H1 (cell line): ENCODE data around the gene KNCN. TPM values are rescaled to one million over a fixed set of nuclear protein-coding genes. Genes with fewer than 3 reads are reported as not detected.

Experiments
- BCL11A ChIP-seq, 2 experiments: IDR thresholded peaks; one replicate each; pipeline ENCODE4 v1.6.1; 2011; ENCODE audit warnings: low read depth in 2 of 2, low read length in 2 of 2, mild to moderate bottlenecking in 2 of 2
- CTBP2 ChIP-seq: IDR thresholded peaks from 2 replicates; pipeline ENCODE4 v1.7.0; 2011; ENCODE audit warnings: borderline replicate concordance, mild to moderate bottlenecking, moderate library complexity, mixed read lengths, low read length; ENCODE audit not compliant: insufficient read depth, insufficient read length
- RAD21 ChIP-seq, 2 experiments: IDR thresholded peaks in 1 of 2; conservative IDR thresholded peaks in 1 of 2; 2 replicates each; pipeline ENCODE4 v1.6.1; 2011; ENCODE audit warnings: low read depth in 2 of 2, low read length in 2 of 2, improper control_type of control experiment in 1 of 2, inconsistent platforms in 1 of 2, mild to moderate bottlenecking in 1 of 2, moderate library complexity in 1 of 2
- RBBP5 ChIP-seq: IDR thresholded peaks from 2 replicates; pipeline ENCODE4 v1.7.1; 2012; ENCODE audit warnings: low read depth, mild to moderate bottlenecking, inconsistent platforms, low read length, moderate library complexity, borderline replicate concordance
- SP1 ChIP-seq: IDR thresholded peaks from 2 replicates; pipeline ENCODE4 v1.6.1; 2011; ENCODE audit warnings: low read depth, low read length
- TAF1 ChIP-seq: IDR thresholded peaks from 2 replicates; pipeline ENCODE4 v1.6.1; 2011; ENCODE audit warnings: mild to moderate bottlenecking, low read depth, low read length
- polyA plus RNA-seq, 7 experiments: library from polyadenylated mRNA; depleted of rRNA in 3 of 7; stranded (reverse) in 5 of 7; unstranded in 2 of 7; fragments of >200 nt in 5 of 7; fragments of 200-250 nt in 2 of 7; gene quantifications; 1 replicate in 5 of 7; 2 replicates in 1 of 7; 4 replicates in 1 of 7; pipeline versions ENCODE4 v1.2.1 to v1.2.3, GENCODE V29; 2011 to 2013; ENCODE audit warnings: missing spikeins in 2 of 7, mixed read lengths in 2 of 7
- total RNA-seq: library from RNA; stranded (reverse); fragmentation: NEBNext Ultra II Directional; extraction: Animal tissue kit (Norgen Biotek cat#: 25700); gene quantifications from 2 replicates; pipeline ENCODE4 v1.2.1, GENCODE V29; 2021

The KNCN gene
- total and polyA plus RNA-seq, 2 of the 8 experiments (the other 6 are each of a cell fraction or from before 2014, with no cell fraction given), result not detected

DNA sequence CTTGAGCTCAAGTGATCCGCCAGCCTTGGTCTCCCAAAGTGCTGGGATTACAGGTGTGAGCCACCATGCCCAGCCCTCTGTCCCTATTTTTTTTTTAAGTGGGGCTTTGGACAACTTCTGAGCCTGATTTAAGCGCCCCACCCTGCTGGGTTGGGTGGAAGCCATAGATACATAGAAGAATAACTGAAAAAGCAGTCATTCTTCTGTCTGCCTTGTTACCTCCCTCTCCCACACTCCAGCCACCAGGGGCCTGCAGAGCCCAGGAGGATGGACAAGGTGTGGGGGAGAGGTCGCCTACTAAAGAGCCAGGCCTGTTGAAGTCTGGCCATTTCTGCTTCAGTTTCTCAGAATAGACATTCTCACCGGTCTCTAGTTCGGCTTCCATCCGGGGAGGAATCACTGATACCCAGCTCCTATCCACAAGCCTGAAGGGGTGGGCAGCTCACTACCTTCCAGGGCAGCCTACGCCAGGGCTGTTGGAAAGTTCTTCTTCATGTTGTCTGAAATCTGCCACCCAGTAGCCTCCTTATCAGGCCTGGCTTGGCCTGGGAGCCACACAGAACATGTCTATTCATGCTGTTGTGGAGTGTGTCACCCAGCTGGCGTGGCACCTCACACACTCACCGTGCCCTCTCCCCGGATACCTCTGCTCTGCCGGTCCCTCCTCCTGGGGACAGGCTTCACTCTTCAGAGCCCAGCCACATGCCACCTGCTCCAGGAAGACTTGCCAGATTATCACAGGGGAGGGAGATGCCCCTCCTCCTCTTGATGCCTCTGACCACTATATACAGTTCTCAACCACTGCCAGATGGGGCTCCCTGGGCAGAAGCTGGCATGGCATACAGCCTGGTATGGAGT is 27.7 kb downstream of the KNCN start (continued):
- no peak for TF ChIP-seq RAD21 (IDR thresholded peaks at IDR 0.05 in 1 of 2, conservative IDR thresholded peaks at IDR 0.05 in 1 of 2; ENCODE audit: low read depth in 2 of 2, low read length in 2 of 2)
- TF ChIP-seq RBBP5, result no peak
- TF ChIP-seq SP1, result no peak
- TF ChIP-seq BCL11A (IDR thresholded peaks at IDR 0.05; ENCODE audit: low read depth in 2 of 2, low read length in 2 of 2), result no peak
- no peak for TF ChIP-seq CTBP2
- TF ChIP-seq TAF1, result no peak
- TF ChIP-seq, all 59 proteins: peak for 0
